Hepatic stellate cell (primary cell): ENCODE results near the gene SLC36A4.
"Not testable (repeated sequence)": the region's sequence is repeated elsewhere in the genome, so short reads cannot be mapped to it uniquely, and the experiment has no call there.

Source experiments
- DNase-seq: peaks from one replicate; pipeline ENCODE4 v3.0.0; 2011; ENCODE audit warnings: low spot score

The SLC36A4 gene

GRCh38 chr11:93194673-93195291 lies 3.0 kb downstream of the SLC36A4 start:
- no peak for DNase-seq

GRCh38 chr11:93193731-93194130 lies 4.1 kb downstream of the SLC36A4 start:
- no peak for DNase-seq

GRCh38 chr11:93192163-93192562 lies 5.6 kb downstream of the SLC36A4 start:
- DNase-seq = no peak

- no peak for DNase-seq
These were observed 8.3 kb downstream of the SLC36A4 start for GRCh38 chr11:93189462-93189861.

DNA sequence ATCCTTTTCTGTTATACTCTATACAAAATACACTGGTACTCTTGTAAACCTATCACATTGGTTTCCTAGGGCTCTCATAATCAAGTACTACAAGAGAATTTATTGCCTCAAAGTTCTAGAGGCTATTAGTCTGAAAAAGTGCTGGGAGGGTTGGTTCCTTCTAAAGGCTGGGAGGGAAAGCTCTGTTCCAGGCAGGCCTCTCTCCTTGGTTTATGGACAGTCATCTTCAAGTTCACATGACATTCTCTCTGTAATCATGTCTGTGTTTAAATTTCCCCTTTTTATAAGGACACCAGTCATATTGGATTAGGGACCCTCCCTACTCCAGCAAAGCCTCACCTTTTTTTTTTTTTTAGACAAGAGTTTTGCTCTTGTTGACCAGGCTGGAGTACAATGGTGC lies 9.1 kb downstream of the SLC36A4 start:
- DNase-seq = no peak

GRCh38 chr11:93187290-93187689 lies 10.5 kb downstream of the SLC36A4 start:
- no peak for DNase-seq

GRCh38 chr11:93177891-93178290 lies 19.9 kb downstream of the SLC36A4 start:
- DNase-seq = not testable (repeated sequence)

DNA sequence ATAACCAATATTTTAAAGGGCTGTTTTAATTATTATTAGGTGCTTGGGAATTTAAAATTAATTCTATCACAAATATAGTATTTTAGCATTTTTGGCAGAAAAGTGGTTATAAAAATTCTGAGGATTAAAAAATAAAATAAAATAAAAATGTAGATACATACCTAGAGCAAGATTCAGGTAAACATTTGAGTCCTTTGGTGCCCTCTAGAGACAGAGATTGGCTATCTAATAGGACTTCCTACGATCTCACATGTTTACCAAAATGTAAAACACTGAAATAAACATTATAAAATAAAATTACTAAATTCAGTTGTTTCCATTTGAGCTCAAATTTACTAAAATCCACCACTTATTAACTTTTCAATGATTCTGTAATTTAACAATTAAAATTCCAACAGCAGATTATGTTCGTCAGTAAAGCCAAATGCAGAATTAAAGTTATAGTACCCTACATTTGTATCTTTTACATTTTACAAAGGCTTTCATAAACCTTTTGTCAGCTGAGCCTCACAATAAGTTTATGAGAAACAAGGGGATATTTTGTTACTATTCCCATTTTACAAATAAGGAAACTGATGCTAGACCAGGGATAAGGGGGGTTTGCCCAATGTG lies 27.7 kb downstream of the SLC36A4 start:
- peak; percentile 2 for DNase-seq

DNA sequence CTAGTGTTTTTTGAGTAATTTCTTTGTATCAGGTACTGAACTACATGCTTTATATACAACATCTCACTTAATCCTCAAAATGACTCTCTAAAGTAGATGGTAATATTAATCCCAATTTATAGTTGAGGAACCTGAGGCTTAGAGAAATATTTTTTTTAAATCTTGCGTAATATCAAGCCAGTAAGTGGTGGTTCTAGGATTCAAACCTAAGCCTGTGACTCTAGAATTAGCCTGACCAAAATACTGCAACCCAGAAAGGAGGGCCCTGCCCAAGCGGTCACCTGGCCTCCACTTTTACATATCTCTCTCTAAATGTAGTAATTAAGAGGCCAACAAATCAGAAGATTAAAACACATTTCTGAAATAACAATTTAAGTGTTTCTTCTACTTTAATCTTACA lies 28.6 kb downstream of the SLC36A4 start:
- no peak for DNase-seq

- DNase-seq = no peak
These were observed 30.9 kb downstream of the SLC36A4 start for GRCh38 chr11:93166862-93167261.

DNA sequence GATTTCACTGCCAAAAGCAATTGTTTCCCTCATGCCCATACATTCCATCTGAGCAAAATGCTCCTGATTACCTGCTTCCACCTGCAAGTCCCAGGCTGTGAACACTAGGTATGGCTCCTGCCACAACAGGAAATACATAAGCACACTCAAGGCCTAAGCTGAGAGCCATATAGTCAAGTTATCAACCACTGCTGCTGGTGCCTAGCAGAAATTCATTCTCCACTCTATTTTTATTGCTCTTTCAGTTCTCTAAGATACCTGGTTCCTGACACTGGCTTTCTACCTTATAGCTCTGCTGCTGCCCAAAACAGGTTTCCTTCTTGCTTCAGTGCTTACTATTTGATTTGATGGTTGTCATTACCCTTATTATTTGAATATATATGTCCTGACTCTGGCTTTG lies 31.6 kb downstream of the SLC36A4 start:
- no peak for DNase-seq

GRCh38 chr11:93160808-93161207 lies 37.0 kb downstream of the SLC36A4 start:
- no peak for DNase-seq

DNA sequence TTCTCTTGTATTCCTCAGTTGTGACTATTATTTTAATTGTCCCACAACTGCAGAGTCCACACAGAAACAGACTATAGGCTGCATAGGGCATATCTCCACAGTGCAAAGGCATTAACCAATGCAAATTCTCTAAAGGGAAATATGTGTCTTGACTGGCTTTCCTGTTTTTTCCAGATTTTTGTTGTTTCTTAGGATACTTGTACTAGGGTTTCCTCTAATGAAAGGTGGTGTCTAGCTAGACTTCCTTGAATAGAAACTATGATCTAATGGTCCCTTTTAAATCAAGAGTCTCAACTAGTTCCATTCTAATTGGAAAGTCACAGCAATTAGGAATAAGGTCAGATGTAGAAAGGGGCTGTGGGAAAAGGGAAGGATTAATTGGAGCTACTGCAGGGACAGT lies 37.6 kb downstream of the SLC36A4 start:
- no peak for DNase-seq

GRCh38 chr11:93159721-93160120 lies 38.1 kb downstream of the SLC36A4 start:
- no peak for DNase-seq

DNA sequence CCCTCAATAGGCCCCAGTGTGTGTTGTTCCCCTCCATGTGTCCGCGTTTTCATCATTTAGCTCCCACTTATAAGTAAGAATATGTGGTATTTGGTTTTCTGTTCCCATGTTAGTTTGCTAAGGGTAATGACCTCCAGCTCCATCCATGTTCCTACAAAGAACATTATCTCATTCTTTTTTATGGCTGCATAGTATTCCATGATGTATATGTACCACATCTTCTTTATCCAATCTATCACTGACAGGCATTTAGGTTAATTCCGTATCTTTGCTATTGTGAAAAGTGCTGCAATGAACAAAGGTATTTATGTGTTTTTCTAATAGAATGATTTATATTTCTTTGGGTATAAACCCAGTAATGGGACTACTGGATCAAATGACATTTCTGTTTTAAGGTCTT lies 42.1 kb downstream of the SLC36A4 start:
- DNase-seq = no peak

DNA sequence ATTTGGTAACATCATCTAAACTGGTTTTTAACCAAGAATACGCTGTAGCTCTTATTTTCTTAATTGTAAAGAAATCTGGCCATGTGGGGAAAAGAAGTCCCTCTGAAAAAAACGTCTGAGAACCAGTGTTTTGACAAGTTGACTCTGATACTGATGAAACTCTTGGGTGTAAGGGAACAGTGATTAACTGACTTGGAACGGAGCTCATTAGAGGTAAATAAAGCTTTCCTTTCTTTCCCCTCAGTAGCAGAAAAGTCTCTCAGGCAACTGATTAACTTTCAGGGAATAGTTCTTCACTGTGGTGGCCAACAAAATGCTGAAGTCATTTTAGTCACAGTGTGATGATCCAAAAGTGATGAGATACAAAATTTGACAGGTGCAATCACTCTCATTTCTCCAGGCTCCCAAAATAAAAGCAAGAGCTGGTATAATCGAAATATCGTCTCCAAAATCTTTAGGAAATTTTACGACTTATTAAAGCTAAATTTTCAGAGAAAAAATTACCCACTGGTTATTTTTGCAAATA lies 52.3 kb downstream of the SLC36A4 start:
- DNase-seq = no peak

DNA sequence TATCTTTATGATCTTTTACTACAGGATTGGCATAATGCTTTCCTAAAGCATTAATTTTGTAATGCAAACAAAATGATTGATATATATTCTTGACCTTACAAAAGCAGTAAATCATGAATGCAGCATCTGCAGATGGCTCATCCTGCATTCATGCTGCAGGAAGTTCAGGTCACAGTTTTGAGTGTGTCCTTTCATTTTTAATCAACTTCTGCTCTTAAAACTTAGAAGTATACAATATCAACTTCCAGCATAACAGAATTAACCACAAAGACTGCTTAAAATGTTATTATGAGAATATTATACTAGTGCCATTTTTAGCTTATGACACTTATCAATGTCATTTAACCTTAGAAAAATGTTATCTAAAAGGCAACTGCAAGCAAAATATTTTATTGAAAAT lies 54.0 kb downstream of the SLC36A4 start:
- no peak for DNase-seq

DNA sequence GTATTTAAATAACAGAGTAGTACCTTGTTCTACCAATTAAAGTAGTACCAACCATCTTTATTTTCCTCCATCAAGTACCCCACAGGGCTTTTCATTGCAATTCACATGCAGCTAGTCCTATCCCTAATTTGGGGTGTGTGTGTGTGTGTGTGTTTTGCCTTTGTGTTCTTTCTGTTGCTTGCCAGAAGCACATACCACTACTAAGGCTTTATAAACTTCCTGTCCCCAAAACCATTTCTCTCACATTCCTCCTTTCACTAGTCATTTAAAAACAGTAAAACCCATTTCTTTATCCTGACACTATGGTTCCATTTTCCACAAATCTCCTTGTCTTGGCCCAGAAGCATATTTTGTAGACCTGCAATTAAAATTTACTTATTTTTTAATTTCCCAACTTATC lies 54.6 kb downstream of the SLC36A4 start:
- no peak for DNase-seq

DNA sequence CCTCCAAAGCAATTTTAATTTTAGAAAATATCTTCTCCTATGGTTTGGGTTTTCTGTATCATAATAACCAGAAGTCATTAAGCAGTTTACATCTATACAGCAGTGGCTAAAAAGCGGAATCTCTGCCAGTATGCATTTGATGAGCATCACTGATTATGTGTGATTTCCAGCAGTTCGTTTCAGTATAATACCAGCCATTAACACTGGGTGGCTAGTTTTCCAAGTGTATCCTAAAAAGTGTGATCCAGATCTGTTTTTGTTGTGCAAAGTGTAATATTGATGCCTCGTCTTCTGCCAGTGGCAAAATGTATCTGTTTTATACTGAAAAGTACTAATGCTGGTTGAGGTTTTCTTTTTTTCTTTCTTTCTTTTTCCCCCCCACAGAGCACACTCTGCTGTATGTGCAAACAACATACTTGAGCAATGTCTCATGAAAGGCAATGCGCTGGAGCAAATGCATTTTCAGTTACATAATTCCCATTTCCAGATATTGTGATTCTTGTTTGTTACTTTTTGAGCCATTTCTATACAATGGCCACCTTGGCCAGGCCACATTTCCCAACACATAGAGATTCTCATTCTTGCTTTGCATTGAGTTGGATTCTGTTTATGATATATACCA lies 64.2 kb downstream of the SLC36A4 start:
- DNase-seq = no peak

GRCh38 chr11:93132836-93133235 lies 65.0 kb downstream of the SLC36A4 start:
- no peak for DNase-seq

GRCh38 chr11:93131709-93132108 lies 66.1 kb downstream of the SLC36A4 start:
- DNase-seq = no peak

- no peak for DNase-seq
These were observed 69.2 kb downstream of the SLC36A4 start for GRCh38 chr11:93128574-93128973.

DNA sequence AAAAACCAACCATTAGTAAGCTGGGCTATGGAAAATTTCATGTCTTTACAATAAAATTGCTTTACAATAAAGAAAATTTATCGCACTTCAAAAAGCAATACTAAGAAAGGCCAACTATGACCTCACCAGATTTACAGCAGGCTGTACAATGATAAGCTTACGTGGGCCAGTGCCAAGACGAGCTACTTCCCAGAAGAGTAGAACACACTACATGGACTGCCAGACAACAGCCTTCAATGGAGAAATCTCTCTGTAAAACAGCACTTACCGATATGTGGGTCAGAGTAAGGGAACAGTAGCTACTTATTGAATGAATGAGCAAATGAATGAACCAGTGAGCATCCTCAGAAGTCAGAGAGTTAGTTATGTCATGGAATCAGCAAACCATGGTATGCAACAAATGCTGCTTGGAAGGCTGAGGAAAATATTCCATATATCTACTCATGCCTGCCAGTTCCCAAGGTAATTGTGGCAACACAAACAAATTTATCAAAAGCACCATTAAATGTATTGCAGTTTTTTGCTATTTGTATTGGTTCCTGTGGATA lies 74.4 kb downstream of the SLC36A4 start:
- DNase-seq = no peak
